D341Med (cell line): ENCODE results near the gene CCDC70.
"Not testable (repeated sequence)": the region's sequence is repeated elsewhere in the genome, so short reads cannot be mapped to it uniquely, and the experiment has no call there.

Experiments
- DNase-seq: peaks from one replicate; pipeline ENCODE4 v3.0.0; 2012; ENCODE audit warnings: low spot score

The CCDC70 gene

GRCh38 chr13:51909265-51909664 is 47.5 kb downstream of the CCDC70 start:
- DNase-seq = not testable (repeated sequence)

- no peak for DNase-seq
Measured at GRCh38 chr13:51910508-51910907, 48.7 kb downstream of the CCDC70 start.

GRCh38 chr13:51912091-51912490 is 50.3 kb downstream of the CCDC70 start:
- DNase-seq = no peak

- no peak for DNase-seq
Measured at GRCh38 chr13:51912511-51913225, 50.9 kb downstream of the CCDC70 start.

GRCh38 chr13:51913421-51914136 is 51.8 kb downstream of the CCDC70 start:
- DNase-seq = no peak

GRCh38 chr13:51914137-51914493 is 52.3 kb downstream of the CCDC70 start:
- no peak for DNase-seq
